GM23248 (cell line): ENCODE measurements around the gene SNAP29. TPM values are rescaled to one million over a fixed set of nuclear protein-coding genes. Genes with fewer than 3 reads are reported as not detected.

ENCODE experiments used
- DNase-seq: peaks from one replicate; pipeline ENCODE4 v3.0.0-alpha.2; 2015
- H2AFZ ChIP-seq: fragments of 200-600 bp; sonication (generic); 2 replicates; pipeline ENCODE4 v1.6.1; 2016; ENCODE audit warnings: antibody characterized with exemption
- H3F3A ChIP-seq: fragments of 200-600 bp; sonication (generic); 2 replicates; pipeline ENCODE4 v1.6.1; 2016; ENCODE audit warnings: mild to moderate bottlenecking, antibody characterized with exemption, mixed run types; ENCODE audit not compliant: insufficient read depth
- H3K27ac ChIP-seq: fragments of 200-600 bp; sonication (generic); 2 replicates; pipeline ENCODE4 v1.5.1; 2016; ENCODE audit warnings: mild to moderate bottlenecking
- H3K27me3 ChIP-seq: fragments of 200-600 bp; sonication (generic); replicated peaks from 2 replicates; pipeline ENCODE4 v1.6.1; 2016; ENCODE audit warnings: mild to moderate bottlenecking; ENCODE audit not compliant: insufficient read depth
- H3K36me3 ChIP-seq: fragments of 200-600 bp; sonication (generic); 2 replicates; pipeline ENCODE4 v1.6.1; 2016; ENCODE audit warnings: low read depth, mild to moderate bottlenecking
- H3K4me1 ChIP-seq: fragments of 200-600 bp; sonication (generic); 2 replicates; pipeline ENCODE4 v1.6.1; 2016; ENCODE audit warnings: mild to moderate bottlenecking; ENCODE audit not compliant: insufficient read depth
- H3K4me2 ChIP-seq: fragments of 200-600 bp; sonication (generic); one replicate; pipeline ENCODE4 v1.6.1; 2016; ENCODE audit warnings: mild to moderate bottlenecking; ENCODE audit not compliant: unreplicated experiment
- H3K4me3 ChIP-seq: fragments of 200-600 bp; sonication (generic); 2 replicates; pipeline ENCODE4 v1.5.1; 2016; ENCODE audit warnings: mild to moderate bottlenecking
- H3K79me2 ChIP-seq: fragments of 200-600 bp; sonication (generic); 2 replicates; pipeline ENCODE4 v1.6.1; 2016; ENCODE audit warnings: mild to moderate bottlenecking; ENCODE audit not compliant: insufficient read depth
- H3K9ac ChIP-seq: fragments of 200-600 bp; sonication (generic); 2 replicates; pipeline ENCODE4 v1.6.1; 2016; ENCODE audit warnings: mild to moderate bottlenecking
- H3K9me2 ChIP-seq: fragments of 200-600 bp; sonication (generic); 2 replicates; pipeline ENCODE4 v1.6.1; 2016; ENCODE audit warnings: mixed run types, mild to moderate bottlenecking, moderate library complexity; ENCODE audit not compliant: insufficient read depth
- H3K9me3 ChIP-seq: fragments of 200-600 bp; sonication (generic); one replicate; pipeline ENCODE4 v1.6.1; 2017; ENCODE audit warnings: low read depth
- H4K20me1 ChIP-seq: fragments of 200-600 bp; sonication (generic); 2 replicates; pipeline ENCODE4 v1.6.0; 2016; ENCODE audit not compliant: insufficient read depth
- EZH2 ChIP-seq: fragments of 200-600 bp; sonication (generic); IDR thresholded peaks from 2 replicates; pipeline ENCODE4 v1.6.1; 2018; ENCODE audit warnings: antibody characterized with exemption, mild to moderate bottlenecking; ENCODE audit not compliant: insufficient read depth, poor library complexity, severe bottlenecking
- EZH2phosphoT487 ChIP-seq: fragments of 200-600 bp; sonication (generic); IDR thresholded peaks from 2 replicates; pipeline ENCODE4 v1.6.1; 2018; ENCODE audit warnings: antibody characterized with exemption, moderate library complexity, mild to moderate bottlenecking, low read depth; ENCODE audit not compliant: insufficient read depth
- WGBS, 2 experiments: methylation state at CpG; one replicate each; pipeline ENCODE4 v1.1.6; 2015 to 2017; ENCODE audit warnings: low lambda C conversion rate in 2 of 2, low coverage in 1 of 2; ENCODE audit errors: missing lambda C conversion rate in 2 of 2; 5-methylcytosine and 5-hydroxymethylcytosine counted together
- in situ Hi-C: fragments of 300-500 bp; cut with MboI; formaldehyde crosslinking; loops from 2 replicates; pipeline ENCODE4 v1.15.0; 2020
- polyA plus RNA-seq: library from polyadenylated mRNA; unstranded; fragments of >200 nt; fragmentation: Nextera tagmentation; extraction: Ambion mirVana; gene quantifications from 2 replicates; pipeline ENCODE4 v1.2.1, GENCODE V29; 2016
- total RNA-seq: library from RNA; depleted of rRNA; stranded (reverse); fragments of >200 nt; shearing (Covaris generic); gene quantifications from 2 replicates; pipeline ENCODE4 v1.2.3, GENCODE V29; 2014

Gene SNAP29
- total and polyA plus RNA-seq, 2 experiments from 2014 or later = 13.8 to 35.8 TPM

- no peaks in the 10 kb centered on the region for H3K9me3 ChIP-seq
- TF ChIP-seq EZH2phosphoT487 (no peak), EZH2 (no peak)
- 73 to 86% methylated on average over 3 of the region's 3 CpGs for WGBS, 2 experiments
- no peak overlapping the region for H3K9ac ChIP-seq
- DNase-seq = no peak
- H3K4me2 ChIP-seq = no peak overlapping the region
- H4K20me1 ChIP-seq = no peaks in the 10 kb centered on the region
- H3K9me2 ChIP-seq = no peaks in the 10 kb centered on the region
- no peak overlapping the region for H3K27ac ChIP-seq
- peaks cover 72% of the 10 kb centered on the region for H3K79me2 ChIP-seq
- H2AFZ ChIP-seq = no peak overlapping the region
- H3K4me3 ChIP-seq = no peak overlapping the region
- in situ Hi-C loops = no loop called here
- 0 out of 2 replicates have a peak, but pooled peaks cover 7% of the 10 kb centered on the region for H3K4me1 ChIP-seq
- H3K36me3 ChIP-seq = no peaks in the 10 kb centered on the region
- H3K27me3 ChIP-seq = no peaks in the 10 kb centered on the region
- no peaks in the 10 kb centered on the region for H3F3A ChIP-seq
Measured at GRCh38 chr22:20865331-20865730, 6.5 kb downstream of the SNAP29 start.

- Histone ChIP-seq H3K4me3 (no peak overlapping the region), H3K9me3 (no peaks in the 10 kb centered on the region), H3K36me3 (no peaks in the 10 kb centered on the region), H4K20me1 (no peaks in the 10 kb centered on the region), H3K27me3 (no peaks in the 10 kb centered on the region), H3K9ac (no peak overlapping the region), H3K27ac (no peak overlapping the region), H2AFZ (no peak overlapping the region), H3K4me1 (0 out of 2 replicates have a peak, but pooled peaks cover 7% of the 10 kb centered on the region), H3K4me2 (no peak overlapping the region), H3F3A (no peaks in the 10 kb centered on the region), H3K79me2 (peaks cover 67% of the 10 kb centered on the region), H3K9me2 (no peaks in the 10 kb centered on the region)
- in situ Hi-C loops = no loop called here
- no peak for DNase-seq
- 95 to 98% methylated on average over 8 of the region's 8 CpGs for WGBS, 2 experiments
- TF ChIP-seq EZH2 = no peak
- no peak for TF ChIP-seq EZH2phosphoT487
Measured at GRCh38 chr22:20865875-20866445, 7.2 kb downstream of the SNAP29 start.

- in situ Hi-C loops = no loop called here
- H3K9me3 ChIP-seq = no peaks in the 10 kb centered on the region
- no peaks in the 10 kb centered on the region for H3K27me3 ChIP-seq
- no peaks in the 10 kb centered on the region for H4K20me1 ChIP-seq
- no peak for DNase-seq
- no peak overlapping the region for H3K9ac ChIP-seq
- TF ChIP-seq EZH2phosphoT487 (no peak), EZH2 (no peak)
- no peaks in the 10 kb centered on the region for H3F3A ChIP-seq
- H3K4me2 ChIP-seq = no peak overlapping the region
- H3K9me2 ChIP-seq = no peaks in the 10 kb centered on the region
- H2AFZ ChIP-seq = no peak overlapping the region
- H3K4me1 ChIP-seq = 0 out of 2 replicates have a peak, but pooled peaks cover 7% of the 10 kb centered on the region
- WGBS, 2 experiments = 95 to 99% methylated on average over 5 of the region's 5 CpGs
- H3K4me3 ChIP-seq = no peak overlapping the region
- peaks cover 3% of the 10 kb centered on the region; the same call in 1 of the 2 replicates for H3K36me3 ChIP-seq
- no peak overlapping the region for H3K27ac ChIP-seq
- H3K79me2 ChIP-seq = peaks cover 60% of the 10 kb centered on the region
Measured at GRCh38 chr22:20866736-20867135, 7.9 kb downstream of the SNAP29 start.

- peak; percentile 33 for DNase-seq
- H3K4me2 ChIP-seq = no peak overlapping the region
- no peaks in the 10 kb centered on the region for H3K9me3 ChIP-seq
- in situ Hi-C loops = no loop called here
- H3K27me3 ChIP-seq = no peaks in the 10 kb centered on the region
- no peak overlapping the region for H3K27ac ChIP-seq
- no peak overlapping the region for H3K4me3 ChIP-seq
- peaks cover 4% of the 10 kb centered on the region; the same call in 1 of the 2 replicates for H3K36me3 ChIP-seq
- WGBS, 2 experiments = 75% methylated on average over 11 of the region's 11 CpGs
- TF ChIP-seq EZH2phosphoT487 = no peak
- no peak for TF ChIP-seq EZH2
- H2AFZ ChIP-seq = peak overlapping the region; percentile 53
- H3K79me2 ChIP-seq = peaks cover 53% of the 10 kb centered on the region
- H3K4me1 ChIP-seq = 0 out of 2 replicates have a peak, but pooled peaks cover 7% of the 10 kb centered on the region
- no peaks in the 10 kb centered on the region for H4K20me1 ChIP-seq
- no peaks in the 10 kb centered on the region for H3F3A ChIP-seq
- H3K9me2 ChIP-seq = no peaks in the 10 kb centered on the region
- H3K9ac ChIP-seq = peak overlapping the region; percentile 31; the same call in 1 of the 2 replicates
Measured at GRCh38 chr22:20867179-20868024, 8.6 kb downstream of the SNAP29 start.
